Loucy (cell line): Measurements from ENCODE around the gene GPI.

ENCODE experiments used
- EZH2phosphoT487 ChIP-seq: fragments of 200-600 bp; IDR thresholded peaks from 2 replicates; pipeline ENCODE4 v1.6.1; 2018; ENCODE audit warnings: antibody characterized with exemption, mild to moderate bottlenecking, moderate library complexity, borderline replicate concordance
- TF ChIP-seq, protein P1 (sequence below): fragments of 200-600 bp; sonication (generic); conservative IDR thresholded peaks from 2 replicates; pipeline ENCODE4 v1.5.1; 2014; ENCODE audit warnings: mild to moderate bottlenecking, antibody characterized with exemption, low read length

DNA sequence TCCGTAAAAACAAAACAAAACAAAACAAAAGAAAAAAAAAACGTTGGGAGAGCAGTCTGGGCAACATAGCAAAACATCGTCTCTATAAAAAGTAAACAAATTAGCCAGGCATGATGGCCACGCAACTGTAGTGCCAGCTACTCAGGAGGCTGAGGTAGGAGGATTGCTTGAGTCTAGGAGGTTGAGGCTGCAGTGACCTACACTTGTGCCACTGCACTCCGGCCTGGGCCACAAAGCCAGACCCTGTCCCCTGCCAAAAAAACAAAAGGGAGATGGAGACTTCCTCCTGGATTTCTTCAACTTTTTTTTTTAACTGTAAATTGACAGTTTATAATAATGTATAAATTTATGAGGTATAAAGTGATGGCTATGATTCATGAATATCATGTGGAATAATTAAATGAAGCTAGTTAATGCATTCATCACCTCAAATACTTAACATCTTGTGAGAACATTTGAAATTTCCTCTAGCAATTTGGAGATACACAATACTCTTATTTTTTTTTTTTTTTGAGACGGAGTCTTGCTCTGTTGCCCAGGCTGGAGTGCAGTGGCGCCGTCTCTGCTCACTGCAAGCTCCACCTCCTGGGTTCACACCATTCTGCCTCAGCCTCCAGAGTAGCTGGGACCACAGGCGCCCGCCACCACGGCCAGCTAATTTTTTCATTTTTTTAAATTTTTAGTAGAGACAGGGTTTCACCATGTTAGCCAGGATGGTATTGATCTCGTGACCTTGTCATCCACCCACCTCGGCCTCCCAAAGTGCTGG lies 41.1 kb downstream of the GPI start:
- TF ChIP-seq, protein P1, sequence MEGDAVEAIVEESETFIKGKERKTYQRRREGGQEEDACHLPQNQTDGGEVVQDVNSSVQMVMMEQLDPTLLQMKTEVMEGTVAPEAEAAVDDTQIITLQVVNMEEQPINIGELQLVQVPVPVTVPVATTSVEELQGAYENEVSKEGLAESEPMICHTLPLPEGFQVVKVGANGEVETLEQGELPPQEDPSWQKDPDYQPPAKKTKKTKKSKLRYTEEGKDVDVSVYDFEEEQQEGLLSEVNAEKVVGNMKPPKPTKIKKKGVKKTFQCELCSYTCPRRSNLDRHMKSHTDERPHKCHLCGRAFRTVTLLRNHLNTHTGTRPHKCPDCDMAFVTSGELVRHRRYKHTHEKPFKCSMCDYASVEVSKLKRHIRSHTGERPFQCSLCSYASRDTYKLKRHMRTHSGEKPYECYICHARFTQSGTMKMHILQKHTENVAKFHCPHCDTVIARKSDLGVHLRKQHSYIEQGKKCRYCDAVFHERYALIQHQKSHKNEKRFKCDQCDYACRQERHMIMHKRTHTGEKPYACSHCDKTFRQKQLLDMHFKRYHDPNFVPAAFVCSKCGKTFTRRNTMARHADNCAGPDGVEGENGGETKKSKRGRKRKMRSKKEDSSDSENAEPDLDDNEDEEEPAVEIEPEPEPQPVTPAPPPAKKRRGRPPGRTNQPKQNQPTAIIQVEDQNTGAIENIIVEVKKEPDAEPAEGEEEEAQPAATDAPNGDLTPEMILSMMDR, result no peak
- no peak for TF ChIP-seq EZH2phosphoT487
